Osteocyte (in vitro differentiated cells): ENCODE measurements around the gene DGKE. TPM values are rescaled to one million over a fixed set of nuclear protein-coding genes. Genes with fewer than 3 reads are reported as not detected.

ENCODE experiments used
- DNase-seq: peaks from one replicate; pipeline ENCODE4 v3.0.0; 2021; ENCODE audit warnings: mixed read lengths; ENCODE audit not compliant: unreplicated experiment; ENCODE audit errors: extremely low spot score
- H3K27ac Mint-ChIP-seq: one replicate; pipeline ENCODE4 v1.8.0; 2021; ENCODE audit warnings: mild to moderate bottlenecking, mixed read lengths; ENCODE audit not compliant: unreplicated experiment
- H3K27me3 Mint-ChIP-seq: one replicate; pipeline ENCODE4 v1.8.0; 2021; ENCODE audit warnings: mixed read lengths; ENCODE audit not compliant: unreplicated experiment
- H3K36me3 Mint-ChIP-seq: one replicate; pipeline ENCODE4 v1.8.0; 2021; ENCODE audit warnings: mixed read lengths; ENCODE audit not compliant: unreplicated experiment
- H3K4me1 Mint-ChIP-seq: one replicate; pipeline ENCODE4 v1.8.0; 2021; ENCODE audit warnings: mixed read lengths; ENCODE audit not compliant: unreplicated experiment
- H3K4me3 Mint-ChIP-seq: one replicate; pipeline ENCODE4 v1.8.0; 2021; ENCODE audit warnings: mild to moderate bottlenecking, moderate library complexity, mixed read lengths; ENCODE audit not compliant: unreplicated experiment
- H3K9me3 Mint-ChIP-seq: one replicate; pipeline ENCODE4 v1.8.0; 2021; ENCODE audit warnings: mixed read lengths; ENCODE audit not compliant: unreplicated experiment
- total RNA-seq: library from RNA; stranded (reverse); gene quantifications from 2 replicates; pipeline ENCODE4 v1.2.1, GENCODE V29; 2021
- TF ChIP-seq, protein P1 (sequence below): fragments of 200-600 bp; sonication (generic); IDR thresholded peaks from 2 replicates; pipeline ENCODE4 v1.5.0; 2021; ENCODE audit warnings: antibody characterized with exemption, mild to moderate bottlenecking, moderate library complexity

The DGKE gene
- total RNA-seq, 1 donor from 2014 or later, result 6.6 TPM

DNA sequence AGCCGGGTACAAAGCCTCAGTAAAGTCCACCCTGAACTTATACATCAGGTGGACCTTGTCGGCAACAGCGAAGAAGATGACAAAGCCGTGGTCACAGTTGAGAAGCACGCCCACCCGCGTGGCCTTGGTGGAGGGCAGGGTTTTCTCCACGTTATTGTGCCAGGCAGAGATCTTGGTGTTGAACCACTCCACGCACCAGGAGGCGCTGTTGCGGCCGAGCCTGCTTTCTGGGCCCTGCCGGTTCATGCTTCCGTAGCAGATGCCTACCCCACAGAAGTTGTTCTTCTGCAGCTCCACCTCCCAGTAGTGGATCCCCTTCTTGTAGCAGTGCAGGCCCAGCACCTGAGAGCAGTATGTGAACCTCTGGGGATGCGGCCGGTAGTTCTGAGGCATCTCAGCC is 57.8 kb downstream of the DGKE start:
- TF ChIP-seq, protein P1, sequence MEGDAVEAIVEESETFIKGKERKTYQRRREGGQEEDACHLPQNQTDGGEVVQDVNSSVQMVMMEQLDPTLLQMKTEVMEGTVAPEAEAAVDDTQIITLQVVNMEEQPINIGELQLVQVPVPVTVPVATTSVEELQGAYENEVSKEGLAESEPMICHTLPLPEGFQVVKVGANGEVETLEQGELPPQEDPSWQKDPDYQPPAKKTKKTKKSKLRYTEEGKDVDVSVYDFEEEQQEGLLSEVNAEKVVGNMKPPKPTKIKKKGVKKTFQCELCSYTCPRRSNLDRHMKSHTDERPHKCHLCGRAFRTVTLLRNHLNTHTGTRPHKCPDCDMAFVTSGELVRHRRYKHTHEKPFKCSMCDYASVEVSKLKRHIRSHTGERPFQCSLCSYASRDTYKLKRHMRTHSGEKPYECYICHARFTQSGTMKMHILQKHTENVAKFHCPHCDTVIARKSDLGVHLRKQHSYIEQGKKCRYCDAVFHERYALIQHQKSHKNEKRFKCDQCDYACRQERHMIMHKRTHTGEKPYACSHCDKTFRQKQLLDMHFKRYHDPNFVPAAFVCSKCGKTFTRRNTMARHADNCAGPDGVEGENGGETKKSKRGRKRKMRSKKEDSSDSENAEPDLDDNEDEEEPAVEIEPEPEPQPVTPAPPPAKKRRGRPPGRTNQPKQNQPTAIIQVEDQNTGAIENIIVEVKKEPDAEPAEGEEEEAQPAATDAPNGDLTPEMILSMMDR, result peak; percentile 11
- no peak overlapping the region for H3K27ac Mint-ChIP-seq
- H3K4me1 Mint-ChIP-seq, result no peaks in the 10 kb centered on the region
- H3K36me3 Mint-ChIP-seq, result peaks cover 57% of the 10 kb centered on the region
- peaks cover 8% of the 10 kb centered on the region for H3K9me3 Mint-ChIP-seq
- DNase-seq, result no peak
- H3K27me3 Mint-ChIP-seq, result no peaks in the 10 kb centered on the region
- no peak overlapping the region for H3K4me3 Mint-ChIP-seq

DNA sequence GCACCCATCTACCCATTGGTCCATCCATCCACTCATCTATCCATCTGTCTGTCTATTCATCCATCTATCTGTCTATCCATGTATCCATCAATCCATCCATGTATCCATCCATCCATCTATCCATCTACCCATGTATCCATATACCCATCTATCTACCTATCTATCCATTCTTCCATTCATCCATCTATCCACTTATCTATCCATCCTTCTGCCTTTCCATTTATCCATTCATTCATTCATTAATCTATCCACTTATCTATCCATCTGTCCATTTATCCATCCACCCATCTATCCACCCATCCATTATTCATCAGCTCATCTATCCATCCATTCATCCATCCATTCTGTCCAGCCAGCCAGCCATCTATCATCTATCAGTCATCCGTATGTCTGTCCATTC is 58.4 kb downstream of the DGKE start:
- H3K9me3 Mint-ChIP-seq, result peaks cover 8% of the 10 kb centered on the region

DNA sequence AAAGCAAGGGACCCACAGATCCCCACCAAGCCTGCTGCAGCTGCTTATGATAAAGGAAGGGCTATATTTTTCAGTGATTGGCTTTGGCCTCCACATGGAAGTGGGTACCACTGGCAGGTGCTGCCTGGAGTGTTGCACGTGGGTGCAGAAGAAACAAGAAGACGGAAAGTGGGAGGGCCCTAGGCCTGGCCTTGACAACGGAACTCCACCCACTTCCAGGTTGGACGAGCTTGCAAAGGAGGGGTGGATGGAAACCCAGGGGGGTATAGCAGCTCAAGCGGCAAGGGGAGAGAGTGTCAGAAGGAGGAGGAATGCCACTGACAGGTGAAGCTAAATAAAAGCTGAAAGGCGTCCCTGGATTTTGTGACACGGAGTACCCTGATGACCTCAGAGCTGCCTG is 59.6 kb downstream of the DGKE start:
- no peak overlapping the region for H3K4me3 Mint-ChIP-seq
- H3K27me3 Mint-ChIP-seq, result no peaks in the 10 kb centered on the region
- TF ChIP-seq, protein P1, result no peak
- peaks cover 54% of the 10 kb centered on the region for H3K36me3 Mint-ChIP-seq
- peaks cover 5% of the 10 kb centered on the region for H3K9me3 Mint-ChIP-seq
- no peak overlapping the region for H3K27ac Mint-ChIP-seq
- no peaks in the 10 kb centered on the region for H3K4me1 Mint-ChIP-seq
- DNase-seq, result no peak

More for the DNA sequence above, 58.4 kb downstream of the DGKE start:
- TF ChIP-seq, protein P1, result no peak
- no peak for DNase-seq
- Mint-ChIP-seq H3K4me3 (no peak overlapping the region), H3K36me3 (peaks cover 52% of the 10 kb centered on the region), H3K27ac (no peak overlapping the region), H3K4me1 (no peaks in the 10 kb centered on the region), H3K27me3 (no peaks in the 10 kb centered on the region)

DNA sequence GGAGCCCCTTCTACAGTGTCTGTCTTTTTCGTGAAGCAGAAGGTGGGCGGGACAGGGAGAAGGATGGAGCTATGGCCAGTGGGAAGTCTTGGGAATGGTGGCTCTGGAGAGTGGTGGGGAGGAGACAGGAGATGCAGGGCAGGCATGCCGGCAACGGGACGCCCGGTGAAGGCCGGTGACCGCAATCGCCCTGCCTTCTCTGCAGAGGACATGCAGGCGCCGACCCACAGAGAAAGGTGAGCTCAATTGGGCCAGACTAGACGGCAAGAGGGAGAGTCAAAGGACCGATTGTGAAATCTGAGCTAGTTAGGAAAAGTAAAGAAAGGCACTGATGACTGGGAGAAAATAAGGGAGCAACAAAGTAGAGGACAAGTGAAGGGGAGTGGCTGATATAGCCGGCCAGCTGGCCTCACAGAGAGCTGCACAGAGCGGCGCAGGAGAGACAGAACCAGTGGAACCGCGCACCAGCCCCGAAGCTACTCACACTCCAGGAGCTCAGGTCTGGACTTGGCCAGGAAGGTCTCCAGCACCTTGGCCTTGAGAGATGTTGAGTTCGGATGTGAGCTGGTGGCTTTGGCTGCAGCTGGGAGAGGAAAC is 61.0 kb downstream of the DGKE start:
- no peak for DNase-seq
- Mint-ChIP-seq H3K27ac (no peak overlapping the region), H3K9me3 (no peaks in the 10 kb centered on the region), H3K27me3 (no peaks in the 10 kb centered on the region), H3K36me3 (peaks cover 54% of the 10 kb centered on the region), H3K4me1 (no peaks in the 10 kb centered on the region), H3K4me3 (no peak overlapping the region)
- TF ChIP-seq, protein P1, result no peak

DNA sequence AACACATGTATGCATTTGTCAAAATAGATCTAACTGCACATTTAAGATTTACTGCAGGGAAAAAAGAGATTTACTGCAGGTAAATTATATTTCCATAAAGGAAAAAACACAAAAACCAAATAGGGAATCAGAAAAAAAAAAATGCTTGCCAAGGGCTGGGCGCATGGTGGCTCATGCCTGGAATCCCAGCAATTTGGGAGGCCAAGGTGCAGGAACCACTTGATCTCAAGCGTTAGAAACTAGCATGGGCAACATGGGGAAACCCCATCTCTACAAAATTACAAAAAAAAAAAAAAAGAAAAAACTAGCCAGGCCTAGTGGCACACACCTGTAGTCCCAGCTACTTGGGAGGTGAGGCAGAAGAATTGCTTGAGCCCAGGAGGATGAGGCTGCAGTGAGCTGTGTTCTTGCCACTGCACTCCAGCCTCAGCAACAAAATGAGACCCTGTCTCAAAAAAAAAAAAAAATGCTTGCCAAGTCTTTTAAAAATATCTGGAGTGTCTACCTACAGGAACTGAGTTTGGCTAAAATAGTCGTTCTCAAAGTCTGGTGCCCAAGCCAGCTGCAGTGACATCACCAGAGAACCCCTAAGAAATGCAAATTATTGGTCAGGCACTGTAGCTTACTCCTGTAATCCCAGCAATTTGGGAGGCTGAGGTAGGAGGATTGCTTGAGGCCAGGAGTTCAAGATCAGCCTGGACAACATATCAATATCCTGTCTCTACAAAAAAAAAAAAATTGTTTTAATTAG is 62.4 kb downstream of the DGKE start:
- Mint-ChIP-seq H3K4me1 (no peaks in the 10 kb centered on the region), H3K4me3 (no peak overlapping the region), H3K27me3 (no peaks in the 10 kb centered on the region), H3K27ac (no peak overlapping the region), H3K9me3 (no peaks in the 10 kb centered on the region), H3K36me3 (peaks cover 50% of the 10 kb centered on the region)
- TF ChIP-seq, protein P1, result no peak
- DNase-seq, result no peak
